HCT116 (cell line): ENCODE data around the gene SRSF7. TPM values are rescaled to one million over a fixed set of nuclear protein-coding genes. Genes with fewer than 3 reads are reported as not detected.

ENCODE experiments used
- ATAC-seq: fragments of 200-7000 bp; cut with Tn5 transposase; 2 replicates; pipeline ENCODE4 v1.9.1; 2020; ENCODE audit warnings: mild to moderate bottlenecking, moderate library complexity
- BruUV-seq: library from RNA; stranded (reverse); fragments of 400-500 nt; replicated peaks from 2 replicates; lab custom pipeline; 2021; lab: Mats Ljungman, UMichigan
- CTCF ChIA-PET: fragments of 300-600 bp; sonication (Branson Sonifier 250); formaldehyde crosslinking; loops from one replicate; lab custom pipeline; 2021; ENCODE audit warnings: antibody characterized with exemption; lab: Charles Lee
- POLR2A ChIA-PET: fragments of 300-600, 350-600 bp; sonication (Branson Sonifier 250); formaldehyde crosslinking; loops from one replicate; lab custom pipeline; 2021; ENCODE audit warnings: antibody characterized with exemption; lab: Charles Lee
- RAD21 ChIA-PET, 2 experiments: fragments of 300-600 bp; sonication (Branson Sonifier 250); formaldehyde crosslinking; loops; one replicate each; lab custom pipeline; 2023; ENCODE audit warnings: low total read pairs in 2 of 2; ENCODE audit not compliant: uncharacterized antibody in 2 of 2, unreplicated experiment in 2 of 2, low non-redundant PET in 1 of 2; lab: Charles Lee
- DNase-seq: peaks from one replicate; pipeline ENCODE4 v3.0.0-alpha.2; 2010; ENCODE audit warnings: low read depth, low spot score
- H2AFZ ChIP-seq: fragments of 200-600 bp; shearing (Covaris generic), sonication (generic); 2 replicates; pipeline ENCODE4 v1.6.1; 2017; ENCODE audit warnings: low read depth, mixed run types, mixed read lengths, antibody characterized with exemption, low read length; ENCODE audit not compliant: poor library complexity, severe bottlenecking
- H3K27ac ChIP-seq: 2 replicates; pipeline ENCODE4 v1.5.1; 2012; ENCODE audit warnings: low read depth, low read length
- H3K27me3 ChIP-seq: fragments of 200-600 bp; sonication (generic); 2 replicates; pipeline ENCODE4 v1.6.1; 2016; ENCODE audit warnings: mixed run types, low read length, mixed read lengths; ENCODE audit not compliant: insufficient read depth
- H3K36me3 ChIP-seq, 2 experiments: fragments of 200-500 bp in 1 of 2; fragments of 200-600 bp in 1 of 2; sonication (Bioruptor generic) in 1 of 2; sonication (generic) in 1 of 2; 2 replicates each; pipeline versions ENCODE4 v1.5.1 to v1.6.1; 2014 to 2016; ENCODE audit warnings: low read length in 2 of 2, inconsistent platforms in 1 of 2, mixed read lengths in 1 of 2, mixed run types in 1 of 2; ENCODE audit not compliant: insufficient read depth in 2 of 2, control insufficient read depth in 1 of 2
- H3K4me1 ChIP-seq, 2 experiments: fragments of 200-600 bp in 1 of 2; sonication (generic) in 1 of 2; 2 replicates each; pipeline versions ENCODE4 v1.5.1 to v1.6.1; 2012 to 2017; ENCODE audit warnings: low read length in 2 of 2, inconsistent platforms in 1 of 2, mild to moderate bottlenecking in 1 of 2, mixed read lengths in 1 of 2, mixed run types in 1 of 2, moderate library complexity in 1 of 2; ENCODE audit not compliant: insufficient read depth in 2 of 2, control insufficient read depth in 1 of 2
- H3K4me2 ChIP-seq: fragments of 200-600 bp; sonication (generic); 2 replicates; pipeline ENCODE4 v1.6.1; 2017; ENCODE audit warnings: mixed run types, low read length, mixed read lengths
- H3K4me3 ChIP-seq, 2 experiments: fragments of 200-600 bp in 1 of 2; sonication (generic) in 1 of 2; replicated peaks in 1 of 2; 2 replicates each; pipeline ENCODE4 v1.5.1; 2011 to 2016; ENCODE audit warnings: low read length in 2 of 2, control low read depth in 1 of 2, low read depth in 1 of 2, mild to moderate bottlenecking in 1 of 2, mixed read lengths in 1 of 2, mixed run types in 1 of 2
- H3K79me2 ChIP-seq: fragments of 200-600 bp; sonication (generic); 2 replicates; pipeline ENCODE4 v1.6.1; 2017; ENCODE audit warnings: mild to moderate bottlenecking, mixed run types, low read length, moderate library complexity, mixed read lengths; ENCODE audit not compliant: insufficient read depth
- H3K9ac ChIP-seq: fragments of 200-600 bp; sonication (generic); 2 replicates; pipeline ENCODE4 v1.6.1; 2016; ENCODE audit warnings: low read length, mixed read lengths
- H3K9me2 ChIP-seq: fragments of 200-600 bp; sonication (generic), shearing (Covaris generic); 2 replicates; pipeline ENCODE4 v1.6.1; 2017; ENCODE audit warnings: mixed run types, mild to moderate bottlenecking, moderate library complexity; ENCODE audit not compliant: insufficient read depth
- H3K9me3 ChIP-seq, 2 experiments: fragments of 200-500 bp in 1 of 2; fragments of 200-600 bp in 1 of 2; sonication (Bioruptor generic) in 1 of 2; sonication (generic) in 1 of 2; 2 replicates each; pipeline ENCODE4 v1.6.1; 2014 to 2017; ENCODE audit warnings: low read length in 2 of 2, mixed read lengths in 2 of 2, inconsistent platforms in 1 of 2, low read depth in 1 of 2, mild to moderate bottlenecking in 1 of 2, mixed run types in 1 of 2, moderate library complexity in 1 of 2; ENCODE audit not compliant: control insufficient read depth in 1 of 2, insufficient read depth in 1 of 2
- H4K20me1 ChIP-seq: fragments of 200-600 bp; sonication (generic), shearing (Covaris generic); 2 replicates; pipeline ENCODE4 v1.6.1; 2017; ENCODE audit warnings: mixed run types, mild to moderate bottlenecking, moderate library complexity; ENCODE audit not compliant: insufficient read depth
- EGR1 ChIP-seq: IDR thresholded peaks from 2 replicates; pipeline ENCODE4 v1.6.1; 2012; ENCODE audit warnings: low read depth
- ELF1 ChIP-seq: IDR thresholded peaks from 2 replicates; pipeline ENCODE4 v1.6.1; 2012; ENCODE audit warnings: low read depth, borderline replicate concordance
- EZH2phosphoT487 ChIP-seq: fragments of 200-600 bp; IDR thresholded peaks from 2 replicates; pipeline ENCODE4 v1.6.1; 2018; ENCODE audit warnings: antibody characterized with exemption, borderline replicate concordance
- JUND ChIP-seq: IDR thresholded peaks from 2 replicates; pipeline ENCODE4 v1.6.1; 2012
- RAD21 ChIP-seq: IDR thresholded peaks from 2 replicates; pipeline ENCODE4 v1.6.1; 2012; ENCODE audit warnings: low read depth, mild to moderate bottlenecking
- SIN3A ChIP-seq: IDR thresholded peaks from 2 replicates; pipeline ENCODE4 v1.6.1; 2012; ENCODE audit warnings: low read depth
- ZNF274 ChIP-seq: fragments of 200-500 bp; sonication (Bioruptor generic); IDR thresholded peaks from 2 replicates; pipeline ENCODE4 v1.6.1; 2014; ENCODE audit warnings: mild to moderate bottlenecking, low read depth, low read length, inconsistent platforms
- intact Hi-C: fragments of 100-400 bp; cut with micrococcal nuclease; formaldehyde crosslinking; loops from 2 replicates; pipeline ENCODE4 v1.10.0; 2022
- total RNA-seq: library from RNA; stranded (reverse); gene quantifications from one replicate; pipeline ENCODE4 v1.2.1, GENCODE V29; 2021; ENCODE audit not compliant: unreplicated experiment
- TF ChIP-seq, protein P1 (sequence below): IDR thresholded peaks from 2 replicates; pipeline ENCODE4 v1.6.1; 2012
- TF ChIP-seq, protein P2 (sequence below): IDR thresholded peaks from 2 replicates; pipeline ENCODE4 v1.6.1; 2012
- TF ChIP-seq, protein P3 (sequence below): IDR thresholded peaks from 2 replicates; pipeline ENCODE4 v1.6.1; 2012; ENCODE audit warnings: low read depth

SRSF7 gene
- total RNA-seq, 1 experiment from 2014 or later = 215 TPM

DNA sequence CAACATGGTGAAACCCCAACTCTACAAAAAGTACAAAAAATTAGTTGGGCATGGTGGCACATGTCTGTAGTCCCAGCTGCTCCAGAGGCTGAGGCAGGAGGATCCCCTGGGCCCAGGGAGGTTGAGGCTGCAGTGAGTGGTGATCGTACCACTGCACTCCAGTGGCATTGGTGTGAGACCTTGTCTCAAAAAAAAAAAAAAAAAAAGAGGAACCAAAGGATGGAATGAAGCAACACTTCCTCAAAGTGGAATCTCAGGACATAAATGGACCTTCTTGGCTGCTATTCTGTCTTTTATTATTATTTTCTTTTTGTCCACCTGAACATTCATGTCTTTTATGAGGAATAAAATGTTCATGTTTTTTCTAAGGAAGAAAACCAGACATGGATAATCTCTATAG, 40.6 kb upstream of the SRSF7 start:
- POLR2A ChIA-PET = no interaction called here
- CTCF ChIA-PET = no interaction called here
- DNase-seq = no peak
- H3K9me3 ChIP-seq = no peaks in the 10 kb centered on the region
- no TSS peak for BruUV-seq
- RAD21 ChIA-PET = no interaction called here
- H3K4me2 ChIP-seq = no peak overlapping the region
- H3K4me3 ChIP-seq = no peak overlapping the region
- H3K27ac ChIP-seq = no peak overlapping the region
- H3K27me3 ChIP-seq = no peaks in the 10 kb centered on the region
- intact Hi-C loops = no loop called here
- no peaks in the 10 kb centered on the region for H3K79me2 ChIP-seq
- no peaks in the 10 kb centered on the region for H3K36me3 ChIP-seq
- no peaks in the 10 kb centered on the region for H3K4me1 ChIP-seq
- H2AFZ ChIP-seq = no peak overlapping the region
- H4K20me1 ChIP-seq = no peaks in the 10 kb centered on the region
- no peaks in the 10 kb centered on the region for H3K9me2 ChIP-seq
- TF ChIP-seq, protein P1, sequence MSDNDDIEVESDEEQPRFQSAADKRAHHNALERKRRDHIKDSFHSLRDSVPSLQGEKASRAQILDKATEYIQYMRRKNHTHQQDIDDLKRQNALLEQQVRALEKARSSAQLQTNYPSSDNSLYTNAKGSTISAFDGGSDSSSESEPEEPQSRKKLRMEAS = no peak
- TF ChIP-seq, protein P2, sequence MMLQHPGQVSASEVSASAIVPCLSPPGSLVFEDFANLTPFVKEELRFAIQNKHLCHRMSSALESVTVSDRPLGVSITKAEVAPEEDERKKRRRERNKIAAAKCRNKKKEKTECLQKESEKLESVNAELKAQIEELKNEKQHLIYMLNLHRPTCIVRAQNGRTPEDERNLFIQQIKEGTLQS = no peak
- TF ChIP-seq RAD21 (no peak), ELF1 (no peak), SIN3A (no peak), EGR1 (no peak), JUND (no peak)
- TF ChIP-seq, all 23 proteins: peak for 0
- no peak overlapping the region for H3K9ac ChIP-seq
- ATAC-seq = no peak

DNA sequence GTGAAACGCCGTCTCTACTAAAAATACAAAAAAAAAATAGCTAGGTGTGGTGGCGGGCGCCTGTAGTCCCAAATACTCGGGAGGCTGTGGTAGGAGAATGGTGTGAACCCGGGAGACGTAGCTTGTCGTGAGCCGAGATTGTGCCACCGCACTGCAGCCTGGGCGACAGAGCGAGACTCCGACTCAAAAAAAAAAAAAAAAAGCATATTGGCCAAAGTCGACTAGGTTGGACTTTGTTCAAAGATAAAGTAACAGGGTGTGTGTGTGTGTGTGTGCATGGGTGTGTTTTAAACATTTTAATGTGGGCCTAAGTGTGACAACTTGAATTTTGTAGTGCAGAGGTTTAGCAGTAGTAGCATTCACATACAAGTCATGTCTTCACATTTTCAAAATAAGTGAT, 38.5 kb upstream of the SRSF7 start:
- CTCF ChIA-PET = no interaction called here
- no TSS peak for BruUV-seq

More for the DNA sequence above, 38.5 kb upstream of the SRSF7 start:
- no peaks in the 10 kb centered on the region for H3K27me3 ChIP-seq
- H3K9ac ChIP-seq = no peak overlapping the region
- H3K4me3 ChIP-seq = no peak overlapping the region
- no peaks in the 10 kb centered on the region for H3K4me1 ChIP-seq
- no peaks in the 10 kb centered on the region for H3K36me3 ChIP-seq
- ChIA-PET POLR2A (no interaction called here), RAD21 (no interaction called here)
- no peaks in the 10 kb centered on the region for H3K9me3 ChIP-seq
- H3K27ac ChIP-seq = no peak overlapping the region
- no peaks in the 10 kb centered on the region for H3K79me2 ChIP-seq
- intact Hi-C loops = no loop called here
- DNase-seq = no peak
- TF ChIP-seq, protein P2 = no peak
- no peak for TF ChIP-seq EZH2phosphoT487
- no peak for TF ChIP-seq ZNF274
- TF ChIP-seq, protein P3, sequence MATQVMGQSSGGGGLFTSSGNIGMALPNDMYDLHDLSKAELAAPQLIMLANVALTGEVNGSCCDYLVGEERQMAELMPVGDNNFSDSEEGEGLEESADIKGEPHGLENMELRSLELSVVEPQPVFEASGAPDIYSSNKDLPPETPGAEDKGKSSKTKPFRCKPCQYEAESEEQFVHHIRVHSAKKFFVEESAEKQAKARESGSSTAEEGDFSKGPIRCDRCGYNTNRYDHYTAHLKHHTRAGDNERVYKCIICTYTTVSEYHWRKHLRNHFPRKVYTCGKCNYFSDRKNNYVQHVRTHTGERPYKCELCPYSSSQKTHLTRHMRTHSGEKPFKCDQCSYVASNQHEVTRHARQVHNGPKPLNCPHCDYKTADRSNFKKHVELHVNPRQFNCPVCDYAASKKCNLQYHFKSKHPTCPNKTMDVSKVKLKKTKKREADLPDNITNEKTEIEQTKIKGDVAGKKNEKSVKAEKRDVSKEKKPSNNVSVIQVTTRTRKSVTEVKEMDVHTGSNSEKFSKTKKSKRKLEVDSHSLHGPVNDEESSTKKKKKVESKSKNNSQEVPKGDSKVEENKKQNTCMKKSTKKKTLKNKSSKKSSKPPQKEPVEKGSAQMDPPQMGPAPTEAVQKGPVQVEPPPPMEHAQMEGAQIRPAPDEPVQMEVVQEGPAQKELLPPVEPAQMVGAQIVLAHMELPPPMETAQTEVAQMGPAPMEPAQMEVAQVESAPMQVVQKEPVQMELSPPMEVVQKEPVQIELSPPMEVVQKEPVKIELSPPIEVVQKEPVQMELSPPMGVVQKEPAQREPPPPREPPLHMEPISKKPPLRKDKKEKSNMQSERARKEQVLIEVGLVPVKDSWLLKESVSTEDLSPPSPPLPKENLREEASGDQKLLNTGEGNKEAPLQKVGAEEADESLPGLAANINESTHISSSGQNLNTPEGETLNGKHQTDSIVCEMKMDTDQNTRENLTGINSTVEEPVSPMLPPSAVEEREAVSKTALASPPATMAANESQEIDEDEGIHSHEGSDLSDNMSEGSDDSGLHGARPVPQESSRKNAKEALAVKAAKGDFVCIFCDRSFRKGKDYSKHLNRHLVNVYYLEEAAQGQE = no peak
- H3K4me2 ChIP-seq = no peak overlapping the region
- H2AFZ ChIP-seq = no peak overlapping the region
- no peaks in the 10 kb centered on the region for H3K9me2 ChIP-seq
- H4K20me1 ChIP-seq = no peaks in the 10 kb centered on the region
- no peak for ATAC-seq
